CD4-positive, alpha-beta T cell treated with Interleukin-17A for 1 hour (primary cell): ENCODE measurements around the gene SPNS1.

Experiments
- DNase-seq: peaks from one replicate; pipeline ENCODE4 v3.0.0-alpha.2; 2020

SPNS1 gene

GRCh38 chr16:29029168-29029994, 54.8 kb downstream of the SPNS1 start:
- peak; percentile 37 for DNase-seq

- DNase-seq, result no peak
These were observed 55.7 kb downstream of the SPNS1 start for GRCh38 chr16:29030086-29030840.
